ENCODE data around the gene MGAT5.
A peak's percentile ranks its signal among the peaks of the same experiment; 100 is the strongest.

Gene MGAT5

DNA sequence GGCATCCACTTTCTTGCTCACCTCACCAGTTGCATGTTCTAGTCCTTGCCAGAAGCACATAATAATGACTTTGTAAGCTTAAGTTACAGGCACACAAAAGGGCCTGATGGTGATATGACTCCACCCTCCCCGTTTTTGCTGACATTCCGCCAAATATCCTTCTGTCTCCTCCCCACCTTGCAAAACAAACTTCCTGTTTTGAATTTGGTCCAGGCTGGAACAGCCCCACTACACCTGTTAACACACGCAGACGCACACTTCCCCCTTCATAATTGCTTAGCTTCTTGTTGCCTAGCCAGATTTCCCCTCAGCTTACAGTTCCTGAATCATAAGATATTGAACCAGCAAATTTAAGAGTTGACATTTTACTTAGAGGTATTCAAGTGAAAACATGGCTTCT is at the start of gene MGAT5:
TSS of gene MGAT5 (plus strand) at position 269 of the 400 bp plus-strand sequence. CDS start 332 bp downstream, outside the sequence.
- TF ChIP-seq POLR2A (IDR thresholded peaks at IDR 0.05; ENCODE audit: low read depth, low read length), result no peak
- DNase-seq (ENCODE audit: insufficient read length, low spot score) (no peak), FAIRE-seq (no peak)

DNA sequence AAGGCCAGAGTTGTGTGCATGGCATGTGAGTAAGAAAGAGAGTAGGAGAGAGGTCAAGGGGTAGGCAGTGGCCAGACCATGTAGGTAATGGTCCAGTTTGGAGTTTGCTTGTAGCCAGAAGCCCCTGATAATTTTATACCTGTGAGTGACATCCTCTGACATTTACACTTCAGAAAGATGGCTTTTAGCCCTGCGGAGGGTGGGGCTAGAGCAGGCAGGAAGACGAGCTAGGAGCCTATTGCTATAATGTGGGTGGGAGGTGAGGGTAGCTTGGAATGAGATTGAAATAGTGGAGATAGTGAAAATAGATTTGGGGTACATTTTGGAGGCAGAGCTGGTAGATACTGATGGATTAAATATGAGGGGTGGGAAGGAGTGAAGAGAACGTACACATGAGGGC is 48.8 kb upstream of the MGAT5 start:
- no peak for DNase-seq (ENCODE audit: insufficient read length, low spot score)
- no peak for TF ChIP-seq POLR2A (IDR thresholded peaks at IDR 0.05; ENCODE audit: low read depth, low read length)
- FAIRE-seq, result no peak

GRCh38 chr2:134206031-134206430 is 47.8 kb upstream of the MGAT5 start:
- DNase-seq (ENCODE audit: insufficient read length, low spot score) (no peak), FAIRE-seq (no peak)
- TF ChIP-seq POLR2A (IDR thresholded peaks at IDR 0.05; ENCODE audit: low read depth, low read length), result no peak

GRCh38 chr2:134206573-134206972 is 47.3 kb upstream of the MGAT5 start:
- FAIRE-seq, result peak; percentile 50
- no peak for TF ChIP-seq POLR2A (IDR thresholded peaks at IDR 0.05; ENCODE audit: low read depth, low read length)

GRCh38 chr2:134207589-134208209 is 46.2 kb upstream of the MGAT5 start:
- FAIRE-seq (no peak), DNase-seq (ENCODE audit: insufficient read length, low spot score) (no peak)
- no peak for TF ChIP-seq POLR2A (IDR thresholded peaks at IDR 0.05; ENCODE audit: low read depth, low read length)

More at GRCh38 chr2:134206573-134206972, 47.3 kb upstream of the MGAT5 start:
- DNase-seq (ENCODE audit: insufficient read length, low spot score), result peak; percentile 12

DNA sequence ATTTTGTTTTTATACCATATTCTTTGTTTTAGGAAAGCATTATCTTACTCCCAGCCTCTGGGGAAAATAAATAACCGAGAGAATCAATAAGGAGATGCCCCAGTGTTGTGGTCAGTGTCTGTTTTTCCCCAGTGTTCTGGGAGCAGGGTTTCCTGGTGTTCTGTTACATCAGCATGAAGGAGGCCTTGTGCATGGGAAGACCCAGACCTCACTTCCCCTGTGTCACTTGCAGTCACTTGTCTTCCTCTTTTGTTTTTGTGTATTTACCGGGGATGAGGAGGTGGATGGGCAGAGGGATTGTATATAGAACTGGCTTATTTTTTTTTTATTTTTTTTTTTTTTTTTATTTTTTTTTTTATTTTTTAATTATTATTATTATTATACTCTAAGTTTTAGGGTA is 45.0 kb upstream of the MGAT5 start:
- TF ChIP-seq POLR2A (IDR thresholded peaks at IDR 0.05; ENCODE audit: low read depth, low read length), result no peak
- FAIRE-seq (no peak), DNase-seq (ENCODE audit: insufficient read length, low spot score) (no peak)

DNA sequence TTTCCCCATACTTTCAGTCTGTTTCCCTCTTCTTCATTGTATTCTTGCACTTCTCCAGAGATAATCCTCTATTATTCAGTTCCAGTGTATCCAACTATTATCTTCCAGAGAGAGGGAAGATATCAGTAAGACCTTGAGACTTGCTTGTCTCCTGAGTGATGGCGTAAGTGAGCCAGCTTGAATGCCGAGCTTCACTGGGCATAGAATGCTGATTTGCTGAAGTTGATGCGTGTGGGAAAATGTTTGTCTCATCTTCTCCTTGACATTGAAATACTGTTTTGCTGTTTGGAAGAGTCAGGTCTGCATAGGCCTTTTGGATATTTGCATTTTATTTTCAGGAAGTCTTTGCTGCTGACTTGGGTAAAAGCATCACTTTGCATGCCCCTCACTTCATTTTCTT is 41.1 kb upstream of the MGAT5 start:
- no peak for DNase-seq (ENCODE audit: insufficient read length, low spot score)
- no peak for TF ChIP-seq POLR2A (IDR thresholded peaks at IDR 0.05; ENCODE audit: low read depth, low read length)
- no peak for FAIRE-seq

GRCh38 chr2:134216152-134216829 is 37.6 kb upstream of the MGAT5 start:
- TF ChIP-seq POLR2A (IDR thresholded peaks at IDR 0.05; ENCODE audit: low read depth, low read length), result no peak
- DNase-seq (ENCODE audit: insufficient read length, low spot score) (no peak), FAIRE-seq (no peak)

DNA sequence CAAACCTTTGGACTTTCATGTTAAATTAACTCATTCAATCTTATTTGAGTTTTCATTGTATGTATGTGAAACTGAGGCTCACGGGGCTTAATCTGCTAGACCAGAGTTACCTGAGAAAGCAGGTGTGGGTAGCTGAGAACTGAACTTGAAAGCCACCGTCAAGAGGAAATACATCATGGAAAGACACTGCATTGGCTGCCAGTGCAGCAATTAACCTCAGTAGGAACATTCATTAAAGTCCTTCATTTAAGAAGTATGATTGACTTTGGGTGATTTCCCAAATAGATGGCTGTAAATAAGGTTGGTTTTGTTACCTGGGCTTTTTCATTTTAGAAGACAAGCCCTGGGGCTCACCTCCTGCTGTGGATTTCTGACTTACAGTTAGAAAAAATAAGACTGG is 36.5 kb upstream of the MGAT5 start:
- FAIRE-seq (no peak), DNase-seq (ENCODE audit: insufficient read length, low spot score) (no peak)
- no peak for TF ChIP-seq POLR2A (IDR thresholded peaks at IDR 0.05; ENCODE audit: low read depth, low read length)

GRCh38 chr2:134217924-134218323 is 35.9 kb upstream of the MGAT5 start:
- TF ChIP-seq POLR2A (IDR thresholded peaks at IDR 0.05; ENCODE audit: low read depth, low read length), result no peak
- FAIRE-seq (no peak), DNase-seq (ENCODE audit: insufficient read length, low spot score) (no peak)

DNA sequence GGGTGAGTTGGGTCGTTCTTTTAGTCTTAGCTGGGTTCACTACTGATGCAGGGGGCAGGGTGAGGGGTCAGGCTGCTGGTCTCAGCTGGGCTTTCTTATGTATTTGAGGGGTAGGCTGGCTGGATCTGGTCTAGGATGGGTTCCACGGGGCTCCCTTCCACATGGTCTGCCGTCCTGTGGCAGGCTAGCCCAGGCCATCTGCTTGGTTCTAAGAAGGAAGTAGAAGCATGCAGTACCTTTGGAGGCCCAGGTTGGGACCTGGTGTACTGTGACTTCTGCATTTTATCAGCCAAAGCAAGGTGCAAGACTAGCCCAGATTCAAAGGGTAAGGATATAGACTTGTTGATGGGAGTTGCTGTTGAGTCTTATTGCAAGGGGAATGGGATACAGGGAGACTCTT is 35.5 kb upstream of the MGAT5 start:
- DNase-seq (ENCODE audit: insufficient read length, low spot score) (no peak), FAIRE-seq (no peak)
- no peak for TF ChIP-seq POLR2A (IDR thresholded peaks at IDR 0.05; ENCODE audit: low read depth, low read length)

- FAIRE-seq, result no peak
- TF ChIP-seq POLR2A (IDR thresholded peaks at IDR 0.05; ENCODE audit: low read depth, low read length), result no peak
These were observed 34.8 kb upstream of the MGAT5 start for GRCh38 chr2:134218930-134219658.

DNA sequence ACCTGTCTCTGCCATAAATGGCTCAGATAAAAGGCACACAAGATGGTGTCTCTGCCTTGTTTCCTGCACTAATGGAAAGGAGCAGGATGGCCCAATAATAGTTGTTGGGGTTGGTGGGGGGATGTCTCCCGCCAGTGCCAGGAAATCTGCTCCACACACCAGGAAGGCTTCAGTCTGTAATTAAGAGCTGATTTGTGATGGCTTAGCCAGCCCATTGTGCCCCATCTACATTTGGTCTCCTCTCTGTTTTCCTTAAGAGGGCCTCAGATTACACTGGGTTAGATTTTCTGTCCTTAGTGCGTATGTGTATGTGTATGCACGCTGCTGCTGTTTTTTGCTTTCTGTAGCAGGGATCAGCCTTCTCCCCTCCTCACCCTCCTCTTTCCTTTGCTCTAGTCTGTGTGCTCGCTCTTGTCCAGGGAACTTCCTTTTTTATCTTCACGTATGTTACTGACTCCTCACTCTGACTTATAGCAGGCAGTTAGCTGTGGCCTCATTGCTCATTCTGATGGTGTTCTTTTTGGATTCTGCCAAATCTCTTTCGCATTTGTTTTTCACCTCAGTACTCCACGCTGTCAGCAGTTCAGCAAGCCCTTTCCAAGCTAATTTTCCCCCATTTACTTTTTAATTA is 33.4 kb upstream of the MGAT5 start:
- DNase-seq (ENCODE audit: insufficient read length, low spot score) (no peak), FAIRE-seq (no peak)
- TF ChIP-seq POLR2A (IDR thresholded peaks at IDR 0.05; ENCODE audit: low read depth, low read length), result no peak

More at GRCh38 chr2:134218930-134219658, 34.8 kb upstream of the MGAT5 start:
- no peak for DNase-seq (ENCODE audit: insufficient read length, low spot score)

GRCh38 chr2:134224005-134224404 is 29.9 kb upstream of the MGAT5 start:
- no peak for DNase-seq (ENCODE audit: insufficient read length, low spot score)
- no peak for FAIRE-seq
- TF ChIP-seq POLR2A (IDR thresholded peaks at IDR 0.05; ENCODE audit: low read depth, low read length), result no peak
